ENCODE measurements around the gene VWC2. TPM values are rescaled to one million over a fixed set of nuclear protein-coding genes. Genes with fewer than 3 reads are reported as not detected.

The VWC2 gene
- 2.9 TPM for total RNA-seq (ENCODE audit: insufficient read depth, low replicate concordance)

DNA sequence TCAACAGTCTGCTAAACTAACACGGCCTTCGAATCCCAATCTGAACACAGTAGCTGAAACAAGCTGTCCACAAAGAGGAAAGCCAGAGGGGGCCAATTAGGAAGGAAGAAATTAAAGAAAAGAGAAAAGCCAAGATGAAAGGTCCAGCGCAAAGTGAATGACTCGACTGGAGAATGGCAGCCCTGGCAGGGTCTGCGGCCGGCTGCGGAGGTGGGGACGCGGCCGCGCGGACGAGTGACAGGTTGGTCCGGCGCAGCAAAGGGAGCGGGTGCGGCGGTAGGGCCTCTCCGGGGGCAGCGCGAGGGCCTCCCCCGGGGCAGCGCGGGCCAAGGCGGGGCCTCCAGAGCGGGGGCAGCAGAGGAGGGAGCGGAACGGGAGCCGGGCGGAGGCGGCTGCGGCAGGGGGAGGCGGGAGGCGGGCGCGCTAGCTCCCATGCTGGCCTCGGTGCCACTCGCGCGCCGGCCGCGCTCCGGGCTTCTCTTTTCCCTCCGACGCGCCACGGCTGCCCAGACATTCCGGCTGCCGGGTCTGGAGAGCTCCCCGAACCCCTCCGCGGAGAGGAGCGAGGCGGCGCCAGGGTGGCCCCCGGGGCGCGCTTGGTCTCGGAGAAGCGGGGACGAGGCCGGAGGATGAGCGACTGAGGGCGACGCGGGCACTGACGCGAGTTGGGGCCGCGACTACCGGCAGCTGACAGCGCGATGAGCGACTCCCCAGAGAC is at the start of gene VWC2:
TSS of gene VWC2 (plus strand) at position 421 of the 718 bp plus-strand sequence. CDS start 1,798 bp downstream, outside the sequence.
- DNase-seq (ENCODE audit: low spot score), result no peak

DNA sequence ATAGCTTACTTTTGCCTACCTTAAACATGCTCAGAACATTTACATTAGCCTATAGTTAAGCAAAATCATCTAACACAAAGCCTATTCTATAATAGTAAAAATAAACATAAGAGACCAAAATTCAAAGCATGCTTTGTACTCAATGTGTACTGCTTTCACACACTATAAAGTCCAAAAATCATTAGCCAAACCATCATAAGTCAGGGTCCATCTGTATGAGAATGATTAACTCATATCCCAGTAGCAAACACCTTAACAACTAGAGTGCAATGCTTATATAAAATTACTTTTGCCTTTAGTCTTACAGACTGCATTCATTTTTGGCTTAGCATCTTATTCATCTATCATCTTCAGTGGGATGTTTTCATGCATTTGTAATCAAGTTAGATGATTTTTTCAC is 49.4 kb upstream of the VWC2 start:
- no peak for DNase-seq (ENCODE audit: low spot score)

DNA sequence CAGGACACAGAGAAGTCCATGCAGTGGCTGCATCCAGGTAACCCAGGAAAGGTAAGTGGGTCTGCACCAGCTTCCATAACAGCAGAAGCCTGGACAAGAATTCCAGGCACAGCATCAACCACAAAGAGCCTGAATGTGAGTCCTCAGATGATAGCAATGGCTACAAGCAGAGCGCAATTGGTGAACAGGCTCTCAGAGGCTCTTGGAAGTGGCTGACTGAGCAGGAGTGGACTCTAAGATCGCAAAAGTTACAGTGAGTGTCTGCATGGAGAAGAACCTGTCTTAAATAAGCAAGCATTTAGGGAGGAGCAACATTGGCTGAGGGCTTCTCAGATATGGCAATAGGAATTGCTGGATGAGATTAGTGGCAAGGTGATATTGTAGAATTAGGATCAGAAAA is 41.6 kb upstream of the VWC2 start:
- no peak for DNase-seq (ENCODE audit: low spot score)

DNA sequence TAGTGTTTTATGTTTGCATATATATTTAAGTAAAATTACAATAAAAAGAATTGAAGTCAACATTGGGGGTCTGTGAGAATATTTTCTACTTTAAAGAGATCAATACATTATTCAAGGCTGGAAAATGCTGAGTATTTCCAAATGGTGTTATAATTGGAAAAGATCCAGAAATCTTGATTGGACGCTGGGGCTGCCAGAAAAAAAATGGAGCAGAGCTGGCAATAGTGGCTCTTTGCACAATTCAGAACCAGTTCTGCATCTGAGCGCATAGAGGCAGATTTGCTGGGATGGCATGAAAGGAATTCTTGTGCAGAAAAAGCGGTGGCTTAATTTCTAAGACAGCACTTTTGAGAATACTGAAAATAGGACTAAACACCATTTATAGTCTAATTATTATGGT is 10.8 kb upstream of the VWC2 start:
- DNase-seq (ENCODE audit: low spot score), result no peak

DNA sequence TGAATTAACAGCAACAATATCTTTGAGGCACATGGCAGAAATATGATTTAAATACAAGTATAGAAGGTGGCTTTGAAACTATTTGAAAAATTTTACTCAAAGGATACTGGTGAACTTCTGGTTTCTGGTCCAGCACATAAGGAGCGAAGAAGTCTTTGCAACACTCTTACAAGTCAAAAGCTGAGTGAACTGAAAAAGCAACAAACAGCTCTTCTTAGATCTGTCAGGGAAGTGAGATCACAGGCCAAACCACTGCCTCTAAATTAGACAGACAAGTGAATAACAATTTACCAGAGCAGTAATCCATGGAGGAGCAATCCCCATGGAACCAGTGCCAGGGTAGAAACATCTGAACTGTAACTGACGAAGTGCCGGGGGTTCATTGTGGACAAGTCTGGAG is 9.6 kb upstream of the VWC2 start:
- DNase-seq (ENCODE audit: low spot score), result no peak

DNA sequence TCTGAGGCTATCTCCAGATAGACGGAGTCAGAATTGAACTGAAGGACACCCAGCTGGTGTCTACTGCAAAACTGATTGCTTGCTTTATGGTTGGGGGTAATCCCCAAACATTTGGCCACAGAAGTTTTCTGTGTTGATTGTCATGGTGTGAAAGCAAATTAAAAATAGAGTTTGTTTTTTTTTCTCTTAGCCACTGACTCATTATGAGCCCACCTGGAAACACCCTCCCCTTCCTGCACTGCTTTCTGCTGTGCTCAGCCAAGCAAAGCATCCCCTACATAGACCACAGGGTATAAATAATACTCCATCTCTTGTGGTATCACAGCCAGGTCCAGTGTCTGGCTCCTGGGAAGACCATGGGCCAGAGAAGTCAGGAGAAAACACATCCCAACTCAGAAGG is 6.5 kb upstream of the VWC2 start:
- DNase-seq (ENCODE audit: low spot score), result no peak

DNA sequence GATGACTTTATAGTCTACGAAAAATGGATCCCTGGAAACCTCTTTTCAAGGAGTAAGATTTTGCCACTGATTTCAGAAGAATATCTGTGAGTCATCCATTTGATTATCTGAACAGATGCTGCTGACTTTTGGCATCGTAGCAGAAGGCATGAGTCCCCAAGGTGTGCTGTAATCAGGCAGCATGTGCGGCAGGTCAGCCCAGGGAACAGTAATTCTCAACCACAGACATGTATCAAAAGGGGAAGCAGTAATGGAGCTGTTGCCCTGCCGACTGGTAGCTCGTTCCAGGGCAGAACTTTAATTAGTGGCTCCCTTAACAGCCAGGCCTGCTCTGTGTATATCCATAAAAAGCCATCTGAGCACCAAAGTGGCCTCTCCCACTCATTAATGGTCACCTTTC is 5.7 kb upstream of the VWC2 start:
- no peak for DNase-seq (ENCODE audit: low spot score)

DNA sequence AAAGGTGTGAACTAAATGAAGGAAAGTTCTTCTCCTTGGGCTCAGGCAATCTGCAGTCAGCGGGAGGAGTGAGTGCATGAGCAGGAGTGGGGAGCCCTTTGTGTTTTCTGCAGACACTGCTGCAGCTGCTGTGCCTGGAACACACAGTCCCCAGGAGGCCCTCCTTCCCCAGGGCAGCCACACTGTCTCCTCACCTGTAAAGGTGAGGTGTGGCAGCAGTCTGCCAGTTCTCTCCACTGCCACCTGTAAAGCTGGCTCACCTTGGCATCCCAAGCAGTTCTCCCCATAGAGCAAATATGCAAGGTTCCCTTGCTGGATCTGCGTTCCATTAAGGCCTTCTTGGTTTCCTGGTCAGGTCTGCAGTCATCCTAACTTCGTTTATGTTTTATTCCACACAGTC is 5.2 kb upstream of the VWC2 start:
- DNase-seq (ENCODE audit: low spot score), result no peak

DNA sequence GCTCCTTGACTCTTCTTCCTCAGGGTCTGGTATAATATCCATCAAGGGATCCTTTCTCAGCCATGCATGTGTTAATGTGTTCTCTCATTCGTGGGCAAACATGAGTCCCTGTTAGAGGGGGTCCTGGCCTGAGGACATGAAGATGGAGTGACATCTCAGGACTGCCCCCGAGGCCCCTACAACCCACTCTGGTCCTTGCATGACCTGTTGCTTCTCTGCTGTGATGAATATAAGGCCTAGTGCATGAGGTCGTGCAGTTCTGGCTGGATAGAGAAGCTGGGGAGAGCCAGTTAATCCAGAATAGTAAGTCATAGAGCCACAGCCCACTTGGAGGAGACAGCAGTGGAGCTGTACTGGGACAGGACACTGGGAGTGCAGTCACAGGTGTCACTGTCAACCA is 4.6 kb upstream of the VWC2 start:
- no peak for DNase-seq (ENCODE audit: low spot score)

DNA sequence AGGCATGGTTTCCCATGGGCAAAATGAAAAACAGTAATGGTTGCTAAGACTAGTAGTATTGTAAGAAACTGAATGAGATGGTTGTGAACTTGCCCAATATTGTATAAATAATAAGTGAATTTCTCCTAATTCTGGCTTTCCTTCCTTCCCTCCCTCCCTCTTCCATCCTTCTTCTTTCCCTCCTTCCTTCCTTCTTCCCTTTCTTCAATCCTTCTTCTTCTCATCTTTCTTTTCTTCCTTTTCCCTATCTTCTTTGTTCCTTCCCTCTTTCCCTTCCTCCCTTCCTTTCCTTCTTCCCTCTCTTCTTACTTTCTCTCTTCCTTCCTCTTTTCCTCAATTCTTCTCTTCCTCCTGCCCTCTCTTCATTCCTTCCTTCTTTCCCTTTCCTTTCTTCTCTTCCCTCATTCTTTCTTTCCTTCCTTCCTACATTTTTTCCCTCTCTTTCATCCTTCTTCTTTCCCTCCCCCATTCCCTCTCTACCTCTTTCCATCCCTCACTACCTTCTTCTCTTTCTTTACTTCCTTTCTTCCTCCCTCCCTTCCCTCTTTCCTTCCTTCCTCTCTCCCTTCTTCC is 4.1 kb upstream of the VWC2 start:
- no peak for DNase-seq (ENCODE audit: low spot score)

DNA sequence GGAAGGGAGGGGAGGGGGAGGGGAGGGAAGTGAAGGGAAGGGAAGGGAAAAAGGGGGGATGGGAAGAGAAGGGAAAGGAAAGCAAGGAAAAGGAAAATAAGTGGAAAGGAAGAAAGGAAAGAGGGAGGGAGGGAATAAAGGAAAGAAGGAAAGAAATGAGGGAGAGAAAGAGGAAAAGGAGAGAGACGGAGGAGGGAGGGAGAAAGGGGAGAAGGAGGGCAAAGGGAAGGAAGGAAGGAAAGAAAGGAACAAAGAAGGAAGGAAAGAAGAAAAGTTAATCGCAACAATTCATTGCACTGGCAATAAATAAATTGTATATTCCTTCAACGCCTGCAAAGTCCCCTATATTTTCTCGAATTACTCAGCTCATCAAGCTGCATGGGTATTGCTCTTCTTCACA is 2.6 kb upstream of the VWC2 start:
- no peak for DNase-seq (ENCODE audit: low spot score)

DNA sequence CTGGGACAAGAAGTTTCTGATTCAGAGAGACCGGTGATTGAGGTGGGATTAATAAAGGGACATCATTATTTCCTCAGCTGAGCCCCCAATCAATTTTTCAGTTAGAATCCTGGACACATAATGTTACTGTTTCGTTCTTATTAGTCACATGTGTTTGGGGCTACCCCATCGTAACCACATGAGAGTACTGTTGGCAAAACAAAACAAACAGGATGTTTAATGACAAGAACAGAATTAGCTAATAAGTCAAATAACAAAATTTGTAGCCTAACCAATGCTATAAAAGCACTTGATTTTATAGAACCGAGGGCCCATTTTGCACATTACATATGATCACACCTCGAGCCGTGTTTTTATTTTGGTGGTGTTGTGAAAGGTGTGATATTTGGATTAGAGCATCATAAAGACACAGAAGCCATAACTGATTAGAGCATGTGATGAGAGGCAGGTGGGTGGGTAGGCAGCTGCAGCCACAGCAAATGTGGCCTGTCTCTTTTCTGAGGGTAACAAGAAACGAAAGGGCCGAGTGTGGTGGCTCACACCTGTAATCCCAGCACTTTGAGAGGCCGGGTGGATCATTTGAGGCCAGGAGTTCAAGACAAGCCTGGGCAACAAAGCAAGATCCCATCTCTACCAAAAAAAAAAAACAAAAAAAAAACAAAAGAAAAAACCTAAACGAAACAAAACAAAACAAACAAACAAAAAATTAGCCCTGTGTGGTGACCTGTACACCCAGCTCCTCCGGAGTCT is 1.8 kb upstream of the VWC2 start:
- no peak for DNase-seq (ENCODE audit: low spot score)

DNA sequence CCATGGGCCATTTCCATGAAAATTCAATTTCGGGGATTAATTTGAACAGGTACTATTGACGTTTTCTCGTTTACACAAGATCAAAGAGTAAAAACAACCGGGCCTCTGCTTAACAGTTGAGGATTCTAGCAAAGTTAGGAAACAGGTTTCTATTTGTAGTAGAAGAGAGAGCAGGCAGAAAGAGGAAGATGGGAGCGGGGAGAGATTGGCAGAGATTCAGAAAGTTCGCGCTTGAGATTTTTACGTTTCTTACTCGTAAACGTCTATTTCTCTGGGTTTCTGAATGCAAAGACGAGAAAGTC is 571 bp upstream of the VWC2 start:
- no peak for DNase-seq (ENCODE audit: low spot score)

DNA sequence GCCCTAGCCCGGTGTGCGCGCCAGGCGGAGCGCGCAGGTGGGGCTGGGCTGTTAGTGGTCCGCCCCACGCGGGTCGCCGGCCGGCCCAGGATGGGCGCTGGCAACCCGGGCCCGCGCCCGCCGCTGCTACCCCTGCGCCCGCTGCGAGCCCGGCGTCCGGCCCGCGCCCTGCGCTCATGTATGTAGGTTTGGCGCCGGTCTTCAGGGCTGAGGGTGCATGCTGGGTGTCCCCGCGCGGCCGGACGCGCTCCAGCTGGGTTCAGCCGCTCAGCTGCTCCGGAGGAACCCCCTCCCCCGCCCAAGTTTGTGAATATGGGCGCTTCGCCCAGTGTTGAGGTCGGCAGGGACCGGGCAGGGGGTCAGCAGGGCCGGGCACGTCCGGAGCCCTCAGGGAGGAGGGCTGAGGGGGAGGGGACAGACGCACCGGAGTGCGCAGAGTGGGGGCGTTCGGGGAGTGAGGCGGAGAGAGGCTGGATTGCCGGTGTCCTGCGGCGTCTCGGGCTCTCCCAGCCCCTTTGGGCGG is 559 bp downstream of the VWC2 start:
- no peak for DNase-seq (ENCODE audit: low spot score)

DNA sequence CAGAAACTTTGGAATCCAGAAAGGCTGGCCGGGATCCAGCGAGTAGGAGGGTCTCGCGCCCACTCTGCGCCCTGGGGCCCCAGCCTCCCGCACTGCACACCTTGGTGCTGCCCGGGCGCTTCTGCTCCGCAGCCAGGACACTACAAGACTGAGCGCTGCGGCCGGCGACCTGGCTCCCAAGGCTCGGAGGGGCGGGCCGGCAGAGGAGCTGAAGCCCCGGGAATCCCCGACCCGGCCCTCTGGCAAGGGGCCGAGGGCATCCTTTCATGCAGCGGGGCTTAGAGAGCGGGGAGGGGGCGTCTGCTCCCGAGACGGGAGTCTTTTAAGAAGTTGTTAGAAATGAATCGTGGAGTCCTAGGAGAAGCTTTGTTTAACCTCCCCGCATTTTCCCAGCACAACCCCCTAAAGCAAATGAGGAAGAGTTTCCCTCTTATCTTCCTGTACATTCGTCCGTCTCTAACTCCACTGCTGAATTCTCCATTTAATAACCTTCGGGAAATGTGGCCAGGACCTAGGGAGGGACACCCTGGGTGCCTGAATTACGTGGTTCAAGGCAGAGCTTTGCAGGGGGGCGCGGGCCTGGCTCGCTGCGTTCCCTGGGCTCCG is 1.1 kb downstream of the VWC2 start:
- DNase-seq (ENCODE audit: low spot score), result no peak

DNA sequence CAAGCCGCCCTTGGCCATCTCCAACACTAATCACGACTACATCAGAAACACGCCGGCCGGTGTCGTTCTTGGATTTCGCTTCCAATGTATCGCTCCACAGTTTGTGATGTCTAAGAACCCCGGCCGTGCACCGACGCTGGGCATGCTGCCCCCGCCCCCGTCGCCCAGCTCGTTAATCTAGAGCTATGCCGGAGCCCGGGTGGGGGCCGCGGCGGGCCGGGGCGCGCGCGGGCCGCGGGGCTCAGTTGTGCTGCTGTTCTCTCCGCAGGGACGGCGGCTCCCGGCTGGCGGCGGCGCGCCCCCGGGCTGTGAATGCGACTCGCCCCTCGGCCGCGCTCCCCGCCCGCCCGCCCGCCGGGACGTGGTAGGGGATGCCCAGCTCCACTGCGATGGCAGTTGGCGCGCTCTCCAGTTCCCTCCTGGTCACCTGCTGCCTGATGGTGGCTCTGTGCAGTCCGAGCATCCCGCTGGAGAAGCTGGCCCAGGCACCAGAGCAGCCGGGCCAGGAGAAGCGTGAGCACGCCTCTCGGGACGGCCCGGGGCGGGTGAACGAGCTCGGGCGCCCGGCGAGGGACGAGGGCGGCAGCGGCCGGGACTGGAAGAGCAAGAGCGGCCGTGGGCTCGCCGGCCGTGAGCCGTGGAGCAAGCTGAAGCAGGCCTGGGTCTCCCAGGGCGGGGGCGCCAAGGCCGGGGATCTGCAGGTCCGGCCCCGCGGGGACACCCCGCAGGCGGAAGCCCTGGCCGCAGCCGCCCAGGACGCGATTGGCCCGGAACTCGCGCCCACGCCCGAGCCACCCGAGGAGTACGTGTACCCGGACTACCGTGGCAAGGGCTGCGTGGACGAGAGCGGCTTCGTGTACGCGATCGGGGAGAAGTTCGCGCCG is 1.9 kb downstream of the VWC2 start:
- DNase-seq (ENCODE audit: low spot score), result peak; percentile 8

DNA sequence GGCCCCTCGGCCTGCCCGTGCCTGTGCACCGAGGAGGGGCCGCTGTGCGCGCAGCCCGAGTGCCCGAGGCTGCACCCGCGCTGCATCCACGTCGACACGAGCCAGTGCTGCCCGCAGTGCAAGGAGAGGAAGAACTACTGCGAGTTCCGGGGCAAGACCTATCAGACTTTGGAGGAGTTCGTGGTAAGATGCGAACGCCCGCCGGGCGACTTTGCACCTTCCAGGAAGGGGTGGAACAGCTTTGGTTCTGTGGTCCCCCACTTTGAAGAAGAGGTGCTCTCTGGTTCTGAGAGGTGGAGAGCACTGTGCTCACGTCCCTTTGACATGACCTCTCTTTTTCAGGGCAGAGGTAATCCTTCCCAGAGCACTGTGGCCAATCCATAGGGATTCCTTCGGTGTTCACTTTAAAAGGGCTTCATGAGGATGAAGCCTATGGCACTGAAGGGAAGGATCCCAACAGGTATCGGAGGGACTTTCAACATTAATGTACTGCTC is 2.6 kb downstream of the VWC2 start:
- no peak for DNase-seq (ENCODE audit: low spot score)

DNA sequence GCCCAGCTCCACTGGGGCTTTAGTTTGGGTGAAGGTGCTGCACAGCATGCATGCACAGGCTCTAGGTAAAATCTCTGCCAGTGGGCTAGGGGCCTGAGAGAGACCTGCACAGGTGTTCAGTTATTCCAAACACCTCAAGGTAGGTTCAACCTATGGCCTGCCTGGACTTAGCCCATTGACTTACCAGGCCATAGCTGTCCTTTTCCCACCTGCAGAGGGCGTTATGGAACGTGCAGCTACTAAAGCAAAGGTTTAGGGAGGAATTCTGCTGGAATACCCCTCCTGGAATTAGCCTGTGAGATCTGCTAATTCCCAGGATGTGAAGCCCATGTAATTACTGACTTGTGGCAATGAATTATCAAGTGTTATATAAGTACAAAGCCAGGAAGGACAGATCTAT is 3.6 kb downstream of the VWC2 start:
- no peak for DNase-seq (ENCODE audit: low spot score)

DNA sequence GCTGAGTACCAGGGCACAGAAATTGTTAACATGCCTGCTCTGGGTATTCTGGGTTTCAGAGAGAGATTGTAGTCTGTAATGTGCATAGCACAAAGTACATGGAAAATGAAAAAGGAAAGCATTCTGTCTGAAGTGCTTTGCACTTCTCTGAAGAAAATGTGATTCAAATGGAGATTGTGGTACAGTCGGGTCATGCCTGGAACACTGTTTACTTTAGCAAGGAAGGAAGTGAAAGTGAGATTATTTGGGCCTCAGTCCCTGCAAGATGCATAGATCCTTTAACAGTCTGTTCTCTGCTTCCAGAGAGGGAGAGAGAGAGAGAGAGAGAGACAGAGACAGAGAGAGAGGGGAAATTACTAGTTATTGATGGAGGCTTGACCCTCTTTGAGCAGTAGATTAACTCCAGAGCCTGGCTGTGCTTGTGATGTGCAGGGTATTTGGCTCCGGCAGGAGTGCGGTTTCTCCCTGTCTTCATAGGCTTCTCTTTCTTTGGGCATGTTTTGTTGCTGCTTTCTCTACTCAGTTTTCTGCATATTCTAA is 5.4 kb downstream of the VWC2 start:
- no peak for DNase-seq (ENCODE audit: low spot score)

DNA sequence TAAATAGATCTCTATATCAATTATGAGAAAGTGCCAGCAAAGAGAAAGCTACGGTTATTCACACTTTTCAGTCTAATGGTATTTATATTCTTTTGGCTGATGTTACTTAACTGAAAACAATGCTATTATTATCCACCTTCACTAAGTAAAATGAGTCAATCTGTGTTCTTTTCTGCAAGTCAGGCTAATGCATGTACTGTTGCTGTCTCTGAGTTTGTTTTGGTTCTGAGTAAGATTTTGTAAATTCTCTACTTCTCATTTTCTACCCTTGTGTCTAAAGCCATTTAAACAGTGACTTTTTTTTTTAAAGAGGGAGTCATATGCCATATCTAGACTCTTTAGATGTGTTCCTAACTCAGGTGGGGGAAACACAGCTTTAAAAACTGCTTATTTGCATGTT is 7.5 kb downstream of the VWC2 start:
- DNase-seq (ENCODE audit: low spot score), result no peak

DNA sequence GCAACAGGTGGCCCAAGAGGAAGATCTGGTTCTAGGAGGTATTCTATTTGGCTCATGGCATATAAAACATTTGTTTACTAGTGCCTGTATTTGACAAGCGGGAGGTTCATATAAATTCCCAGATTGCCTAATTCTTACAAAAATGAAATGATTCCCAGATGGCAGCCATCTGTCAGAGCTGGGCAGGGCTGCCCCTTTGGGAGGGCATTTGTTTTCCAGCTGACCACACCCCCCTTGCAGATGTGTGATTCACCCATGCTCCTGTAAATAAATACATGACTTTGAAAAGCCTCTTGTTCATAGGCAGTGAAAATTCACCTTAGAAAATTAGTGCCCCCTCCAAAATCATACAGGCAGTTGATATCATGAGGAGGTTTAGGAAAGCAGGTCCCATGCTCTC is 8.6 kb downstream of the VWC2 start:
- no peak for DNase-seq (ENCODE audit: low spot score)
